ENCODE data around the gene TMEM269.

- TF ChIP-seq CBX8 (IDR thresholded peaks at IDR 0.05; ENCODE audit: borderline replicate concordance, extremely low read depth, low read depth, low read length, poor library complexity, severe bottlenecking) (no peak), CTCF (IDR thresholded peaks at IDR 0.05 in 2 of 3, conservative IDR thresholded peaks at IDR 0.05 in 1 of 3; ENCODE audit: insufficient read depth in 2 of 3, low read depth in 1 of 3, low read length in 3 of 3) (no peak)
Measured at GRCh38 chr1:42788021-42788420, 3.2 kb downstream of the TMEM269 start.
